Measurements from ENCODE around the gene ACY1. TPM values are rescaled to one million over a fixed set of nuclear protein-coding genes. Genes with fewer than 3 reads are reported as not detected.

ACY1 gene
- total RNA-seq, 4 donors from 2014 or later = 24.5 to 60.3 (median 31.4) TPM

DNA sequence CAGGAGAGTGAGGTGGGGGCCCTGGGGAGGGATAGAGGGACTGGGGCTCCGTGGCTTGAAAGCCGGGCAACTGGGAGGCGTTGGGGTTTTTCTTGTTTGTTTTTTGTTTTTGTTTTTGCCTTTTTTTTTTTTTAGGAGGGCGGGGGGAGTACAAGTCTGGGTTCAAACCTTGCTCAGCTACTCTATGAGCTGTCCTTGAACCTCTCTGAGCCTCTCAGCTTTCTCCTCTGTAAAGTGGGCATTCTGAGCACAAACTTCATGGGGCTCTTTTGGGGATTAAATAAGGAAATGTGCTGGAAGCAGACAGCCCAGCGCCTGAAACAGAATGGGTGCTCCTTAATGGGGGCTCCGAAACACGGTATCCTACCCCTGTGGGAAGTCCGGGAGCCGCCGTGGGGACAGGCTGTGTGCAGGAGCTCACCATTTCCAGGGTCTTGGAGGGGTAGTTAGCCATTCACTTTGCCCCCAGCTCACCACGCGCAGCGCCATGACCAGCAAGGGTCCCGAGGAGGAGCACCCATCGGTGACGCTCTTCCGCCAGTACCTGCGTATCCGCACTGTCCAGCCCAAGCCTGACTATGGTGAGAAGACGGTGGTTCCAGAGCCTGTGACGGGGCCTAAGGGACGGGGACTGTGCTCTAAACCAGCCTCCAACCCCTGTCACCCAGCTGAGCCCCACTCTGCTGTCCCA, 388 bp downstream of the ACY1 start:
- TF ChIP-seq, protein P1, sequence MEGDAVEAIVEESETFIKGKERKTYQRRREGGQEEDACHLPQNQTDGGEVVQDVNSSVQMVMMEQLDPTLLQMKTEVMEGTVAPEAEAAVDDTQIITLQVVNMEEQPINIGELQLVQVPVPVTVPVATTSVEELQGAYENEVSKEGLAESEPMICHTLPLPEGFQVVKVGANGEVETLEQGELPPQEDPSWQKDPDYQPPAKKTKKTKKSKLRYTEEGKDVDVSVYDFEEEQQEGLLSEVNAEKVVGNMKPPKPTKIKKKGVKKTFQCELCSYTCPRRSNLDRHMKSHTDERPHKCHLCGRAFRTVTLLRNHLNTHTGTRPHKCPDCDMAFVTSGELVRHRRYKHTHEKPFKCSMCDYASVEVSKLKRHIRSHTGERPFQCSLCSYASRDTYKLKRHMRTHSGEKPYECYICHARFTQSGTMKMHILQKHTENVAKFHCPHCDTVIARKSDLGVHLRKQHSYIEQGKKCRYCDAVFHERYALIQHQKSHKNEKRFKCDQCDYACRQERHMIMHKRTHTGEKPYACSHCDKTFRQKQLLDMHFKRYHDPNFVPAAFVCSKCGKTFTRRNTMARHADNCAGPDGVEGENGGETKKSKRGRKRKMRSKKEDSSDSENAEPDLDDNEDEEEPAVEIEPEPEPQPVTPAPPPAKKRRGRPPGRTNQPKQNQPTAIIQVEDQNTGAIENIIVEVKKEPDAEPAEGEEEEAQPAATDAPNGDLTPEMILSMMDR (IDR thresholded peaks at IDR 0.05; ENCODE audit: low read depth) = no peak

DNA sequence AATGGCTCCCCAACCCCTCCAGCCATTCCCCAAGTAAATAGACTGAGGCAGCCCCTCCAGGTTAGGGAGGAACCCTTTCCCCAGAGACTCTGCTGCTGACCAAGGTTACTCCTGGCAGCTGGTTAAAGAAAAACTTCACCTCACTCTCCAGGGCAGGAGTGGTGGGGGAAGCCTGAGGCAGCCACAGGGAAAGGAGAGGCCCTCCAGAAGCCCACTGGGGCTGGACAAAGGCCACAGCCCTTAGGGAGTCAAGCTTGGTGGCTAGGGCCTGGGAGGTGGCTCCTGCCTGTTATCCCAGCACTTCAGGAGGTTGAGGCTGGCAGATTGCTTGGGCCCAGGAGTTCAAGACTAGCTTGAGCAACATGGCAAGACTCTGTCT, 923 bp downstream of the ACY1 start:
- TF ChIP-seq, protein P1 (IDR thresholded peaks at IDR 0.05; ENCODE audit: low read depth) = no peak

DNA sequence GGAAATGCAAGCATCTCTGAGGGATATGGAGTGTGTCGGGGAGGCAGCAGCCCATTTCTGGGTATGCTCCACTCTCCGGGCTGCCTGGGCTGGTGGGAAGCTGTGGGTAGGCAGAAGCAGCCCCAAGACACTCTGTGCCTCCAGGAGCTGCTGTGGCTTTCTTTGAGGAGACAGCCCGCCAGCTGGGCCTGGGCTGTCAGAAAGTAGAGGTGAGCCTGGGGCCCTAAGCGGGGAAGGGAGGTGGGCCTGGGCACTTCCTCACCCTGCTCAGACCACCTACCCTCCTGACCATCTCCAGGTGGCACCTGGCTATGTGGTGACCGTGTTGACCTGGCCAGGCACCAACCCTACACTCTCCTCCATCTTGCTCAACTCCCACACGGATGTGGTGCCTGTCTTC, 1.7 kb downstream of the ACY1 start:
- TF ChIP-seq, protein P1 (IDR thresholded peaks at IDR 0.05; ENCODE audit: low read depth) = no peak

DNA sequence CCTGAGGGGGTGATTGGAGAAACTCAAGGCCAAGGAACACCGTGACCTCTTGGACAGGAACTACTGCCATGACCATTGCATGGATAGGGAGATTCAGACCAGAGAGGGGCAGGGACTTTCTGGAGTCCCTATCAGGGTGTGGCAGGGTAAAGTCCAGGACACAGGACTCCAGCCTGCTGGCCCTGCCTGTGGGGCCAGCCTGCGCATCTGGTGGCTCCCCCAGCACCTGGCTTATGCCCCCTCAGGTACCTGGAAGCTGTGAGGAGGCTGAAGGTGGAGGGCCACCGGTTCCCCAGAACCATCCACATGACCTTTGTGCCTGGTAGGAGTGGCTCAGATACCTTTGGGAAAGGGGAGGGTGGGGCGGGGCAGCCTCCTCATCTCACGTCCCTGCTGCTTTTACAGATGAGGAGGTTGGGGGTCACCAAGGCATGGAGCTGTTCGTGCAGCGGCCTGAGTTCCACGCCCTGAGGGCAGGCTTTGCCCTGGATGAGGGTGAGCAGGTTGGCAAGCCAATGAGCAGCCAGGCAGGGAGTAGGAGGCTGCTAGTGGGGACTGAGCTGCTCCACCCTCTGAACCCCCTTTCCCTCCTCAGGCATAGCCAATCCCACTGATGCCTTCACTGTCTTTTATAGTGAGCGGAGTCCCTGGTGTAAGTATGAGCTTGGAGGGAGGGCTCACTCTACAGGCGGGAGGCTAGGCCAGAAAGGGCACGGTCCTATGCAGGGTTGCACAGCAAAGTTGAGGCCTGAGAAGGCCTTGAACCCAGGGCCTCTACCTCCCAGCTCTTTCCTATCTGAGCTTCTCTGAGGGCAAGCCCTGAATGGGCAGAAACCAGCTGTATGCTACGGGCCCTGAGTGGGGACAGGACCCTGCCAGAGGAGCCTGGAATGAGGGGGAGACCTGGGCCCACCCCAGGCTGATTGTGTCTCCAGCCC, 2.9 kb downstream of the ACY1 start:
- TF ChIP-seq, protein P1 (IDR thresholded peaks at IDR 0.05; ENCODE audit: low read depth) = no peak

DNA sequence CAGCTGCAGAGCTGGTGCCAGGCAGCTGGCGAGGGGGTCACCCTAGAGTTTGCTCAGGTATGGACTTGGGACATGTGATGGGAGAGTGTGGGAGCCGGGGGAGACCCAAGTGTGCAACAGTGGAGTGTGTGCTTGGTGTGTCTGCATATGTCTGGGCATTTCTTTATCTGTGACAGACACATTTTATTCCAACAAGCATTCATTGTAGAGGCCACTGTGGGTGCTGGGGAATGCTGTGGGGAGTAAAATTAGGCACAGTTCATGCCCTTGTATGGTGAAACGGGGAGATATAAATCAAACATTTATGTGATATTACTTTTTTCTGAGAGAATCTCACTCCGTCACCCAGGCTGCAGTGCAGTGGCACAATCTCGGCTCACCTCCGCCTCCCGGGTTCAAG, 4.2 kb downstream of the ACY1 start:
- TF ChIP-seq, protein P1 (IDR thresholded peaks at IDR 0.05; ENCODE audit: low read depth) = no peak

DNA sequence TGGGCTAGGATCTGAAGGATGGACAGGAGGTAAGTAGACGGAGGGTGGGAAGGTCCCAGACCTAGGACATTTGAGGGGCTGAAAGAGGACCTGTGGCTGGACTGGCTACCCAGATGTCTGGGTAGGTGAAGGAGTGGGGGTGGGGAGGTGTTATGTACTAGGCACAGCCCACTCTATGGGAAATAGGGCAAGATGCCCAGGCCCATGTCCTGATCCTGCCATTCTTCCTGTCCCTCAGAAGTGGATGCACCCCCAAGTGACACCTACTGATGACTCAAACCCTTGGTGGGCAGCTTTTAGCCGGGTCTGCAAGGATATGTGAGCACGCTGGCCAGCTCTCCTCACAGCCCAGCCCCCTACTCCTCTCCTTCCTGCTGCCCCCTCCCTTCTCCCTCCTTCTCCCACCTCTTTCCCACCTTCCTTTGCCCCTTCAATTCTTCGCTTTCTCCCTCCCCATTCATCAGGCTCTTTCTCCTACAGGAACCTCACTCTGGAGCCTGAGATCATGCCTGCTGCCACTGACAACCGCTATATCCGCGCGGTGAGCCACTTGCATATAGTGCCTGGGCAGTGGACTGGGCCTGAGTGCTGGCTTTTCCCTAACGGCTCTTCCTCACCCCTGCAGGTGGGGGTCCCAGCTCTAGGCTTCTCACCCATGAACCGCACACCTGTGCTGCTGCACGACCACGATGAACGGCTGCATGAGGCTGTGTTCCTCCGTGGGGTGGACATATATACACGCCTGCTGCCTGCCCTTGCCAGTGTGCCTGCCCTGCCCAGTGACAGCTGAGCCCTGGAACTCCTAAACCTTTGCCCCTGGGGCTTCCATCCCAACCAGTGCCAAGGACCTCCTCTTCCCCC, 5.2 kb downstream of the ACY1 start:
- TF ChIP-seq, protein P1 (IDR thresholded peaks at IDR 0.05; ENCODE audit: low read depth) = no peak

Measured in subcutaneous adipose tissue (tissue), 4 donors.